HG02852 (cell line): ENCODE measurements around the gene TCF7L1.
"Not testable (repeated sequence)": the region's sequence is repeated elsewhere in the genome, so short reads cannot be mapped to it uniquely, and the experiment has no call there.

Source experiments
- ATAC-seq: cut with Tn5 transposase; IDR thresholded peaks from one replicate; pipeline ENCODE4 v1.9.1; 2021; ENCODE audit warnings: mild to moderate bottlenecking, moderate library complexity; ENCODE audit not compliant: unreplicated experiment

The TCF7L1 gene

GRCh38 chr2:85181134-85181631 is 48.0 kb downstream of the TCF7L1 start:
- ATAC-seq = no peak

- ATAC-seq = no peak
These were observed 48.8 kb downstream of the TCF7L1 start for GRCh38 chr2:85181844-85182456.

GRCh38 chr2:85183076-85183475 is 49.9 kb downstream of the TCF7L1 start:
- ATAC-seq = no peak

DNA sequence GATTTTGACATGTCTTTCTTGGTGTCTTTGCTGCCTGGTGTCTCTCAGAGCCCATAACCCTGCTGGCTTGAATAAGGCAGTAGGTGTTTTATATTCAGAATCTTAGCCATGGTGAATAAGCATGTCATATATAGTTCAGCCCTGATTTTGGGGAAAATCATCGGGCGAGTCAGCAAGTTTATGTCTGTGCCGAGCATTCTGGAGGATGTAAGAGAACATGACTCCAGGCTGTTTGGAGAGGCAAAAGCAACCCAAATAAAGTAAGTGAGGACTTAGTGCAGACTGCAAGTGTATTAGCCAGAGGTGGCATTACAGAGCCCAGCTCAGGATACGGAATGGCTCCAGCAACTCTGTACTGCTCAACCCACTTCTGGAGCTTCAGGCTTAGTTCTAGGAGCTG is 50.3 kb downstream of the TCF7L1 start:
- no peak for ATAC-seq

DNA sequence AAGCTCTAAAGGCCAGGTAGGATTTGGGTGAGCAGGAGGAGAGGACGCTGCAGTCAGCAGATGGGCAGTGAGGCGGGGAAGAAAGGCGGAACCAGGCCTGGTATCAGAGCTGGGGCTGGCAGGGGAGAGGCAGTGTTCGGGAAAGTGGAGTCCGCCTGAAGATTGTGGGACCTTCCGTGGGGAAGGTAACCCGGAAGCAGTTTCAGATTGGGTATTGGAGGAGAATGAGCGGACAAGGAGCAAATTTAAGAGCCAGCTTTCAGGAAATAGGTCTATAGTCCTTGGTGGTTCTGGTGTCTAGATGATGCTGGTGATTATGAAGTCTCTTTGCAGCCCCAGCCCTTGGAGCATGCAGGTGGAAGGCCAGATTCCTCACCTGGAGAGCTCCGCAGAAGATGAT is 51.0 kb downstream of the TCF7L1 start:
- ATAC-seq = no peak

DNA sequence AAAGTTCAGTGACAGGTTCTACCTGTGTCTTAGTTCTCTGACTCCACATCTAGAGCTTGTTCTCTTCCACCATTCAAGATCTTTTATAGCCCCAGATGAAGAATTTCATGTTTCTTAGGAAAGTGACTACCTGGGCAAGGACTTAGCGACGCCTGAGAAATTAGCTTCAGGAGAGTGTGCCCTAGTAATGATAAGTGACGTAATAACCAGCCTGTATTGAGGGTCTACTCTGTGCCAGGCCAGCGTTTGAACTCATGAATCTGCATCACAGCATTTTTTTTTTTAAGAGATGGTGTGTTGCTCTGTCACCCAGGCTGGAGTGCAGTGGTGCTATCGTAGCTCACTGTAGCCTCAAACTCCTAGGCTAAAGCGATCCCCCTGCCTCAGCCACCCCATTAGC is 51.8 kb downstream of the TCF7L1 start:
- ATAC-seq = no peak

DNA sequence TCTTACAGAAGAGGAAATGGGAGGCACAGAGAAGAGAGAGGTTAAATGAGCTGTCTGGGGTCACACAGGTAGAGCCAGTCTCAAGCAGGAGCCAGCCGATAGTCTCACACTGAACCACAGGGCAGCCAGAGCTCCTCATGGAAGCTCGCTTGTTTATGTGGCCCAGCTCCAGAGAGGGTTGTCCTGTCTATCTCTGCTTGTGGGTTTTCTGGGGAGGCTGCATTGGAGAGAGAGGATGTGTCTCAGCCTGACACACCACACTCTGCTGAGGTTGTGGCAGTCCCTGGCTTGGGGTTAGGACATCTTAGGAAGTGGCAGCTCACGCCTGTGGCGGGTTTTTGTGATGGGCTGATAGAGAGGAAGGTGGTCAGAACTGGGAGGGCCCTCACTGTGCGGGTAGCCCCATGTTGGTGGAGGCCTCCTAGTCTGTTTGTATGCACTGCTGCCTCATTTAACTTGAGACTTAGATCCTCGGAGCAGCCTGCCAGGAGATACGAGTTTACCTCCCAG is 52.3 kb downstream of the TCF7L1 start:
- ATAC-seq = no peak

DNA sequence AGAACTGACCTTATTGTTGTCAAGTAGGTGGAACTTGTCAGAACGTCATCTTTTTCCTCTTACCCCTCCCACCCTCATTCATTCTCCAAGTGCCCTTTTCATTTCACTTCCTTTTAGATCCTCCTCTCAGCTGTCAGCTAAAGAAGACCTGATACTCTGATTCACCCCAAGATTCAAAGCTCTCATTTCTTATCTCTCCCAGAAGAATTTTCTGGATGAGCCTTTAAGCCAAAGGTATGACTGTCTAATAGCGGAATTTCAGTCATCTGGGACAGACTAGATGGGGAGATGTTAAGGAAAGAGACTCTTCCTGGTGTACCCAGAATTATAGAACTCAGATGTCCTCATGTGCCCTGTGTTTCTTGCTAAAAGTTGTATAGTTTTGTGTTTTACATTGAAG is 53.9 kb downstream of the TCF7L1 start:
- no peak for ATAC-seq

GRCh38 chr2:85188852-85189251 is 55.7 kb downstream of the TCF7L1 start:
- no peak for ATAC-seq

GRCh38 chr2:85189606-85190270 is 56.5 kb downstream of the TCF7L1 start:
- ATAC-seq = no peak

DNA sequence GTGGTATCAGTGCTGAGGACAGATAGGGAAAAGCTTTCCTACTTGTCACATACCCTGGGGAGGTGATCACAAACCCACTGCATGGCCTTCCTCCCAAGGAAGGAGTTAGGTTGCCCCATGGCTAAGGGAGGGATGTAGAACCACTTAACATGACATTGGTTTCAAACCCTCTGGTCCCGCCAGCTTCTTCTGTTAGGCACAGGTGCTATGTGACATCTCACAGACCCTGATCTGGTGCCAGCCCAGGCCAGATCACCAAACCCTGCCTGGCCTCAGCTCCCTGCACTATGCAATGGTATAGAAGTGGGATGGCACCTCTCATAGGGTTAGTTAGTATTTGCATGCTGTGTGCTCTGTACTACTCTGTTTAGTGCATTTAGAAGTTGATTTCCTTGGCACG is 58.0 kb downstream of the TCF7L1 start:
- ATAC-seq = no peak

GRCh38 chr2:85194780-85195480 is 61.7 kb downstream of the TCF7L1 start:
- ATAC-seq = no peak

DNA sequence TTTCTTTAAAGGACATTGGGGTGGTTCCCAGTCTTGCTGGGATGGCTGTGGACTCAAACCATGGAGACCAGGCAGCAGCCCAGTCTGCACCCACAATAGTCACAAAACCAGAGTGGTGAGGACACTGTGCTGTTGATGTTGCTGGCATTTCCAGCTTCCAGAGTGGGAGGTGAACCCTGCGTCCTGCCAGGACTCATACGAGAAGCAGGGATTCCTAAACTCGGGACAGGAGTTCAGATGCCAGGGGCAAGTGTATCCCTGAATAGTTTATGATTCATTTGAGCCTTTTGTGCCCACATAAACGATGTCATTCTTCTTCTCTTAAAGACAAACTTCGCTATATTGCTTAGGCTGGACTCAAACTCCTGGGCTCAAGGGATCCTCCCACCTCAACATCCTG is 62.8 kb downstream of the TCF7L1 start:
- ATAC-seq = no peak

DNA sequence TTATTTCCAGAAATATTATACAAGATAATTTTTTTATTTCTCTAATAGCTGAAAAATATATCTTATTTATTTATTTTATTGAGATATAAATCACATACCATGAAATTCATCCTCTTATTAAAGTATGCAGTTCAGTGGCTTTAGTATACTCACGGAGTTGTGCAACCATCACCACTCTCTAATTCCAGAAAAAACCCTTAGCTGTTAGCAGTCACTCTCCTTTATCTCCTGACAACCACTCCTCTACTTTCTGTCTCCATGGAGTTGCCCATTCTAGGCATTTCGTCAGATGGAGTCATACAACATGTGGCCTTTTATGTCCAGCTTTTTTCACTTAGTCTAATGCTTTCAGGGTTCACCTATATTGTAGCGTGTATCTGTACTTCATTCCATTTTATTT is 66.5 kb downstream of the TCF7L1 start:
- ATAC-seq = no peak

GRCh38 chr2:85209887-85210286 is 76.7 kb downstream of the TCF7L1 start:
- no peak for ATAC-seq

- ATAC-seq = no peak
These were observed 77.3 kb downstream of the TCF7L1 start for GRCh38 chr2:85210511-85210910.

DNA sequence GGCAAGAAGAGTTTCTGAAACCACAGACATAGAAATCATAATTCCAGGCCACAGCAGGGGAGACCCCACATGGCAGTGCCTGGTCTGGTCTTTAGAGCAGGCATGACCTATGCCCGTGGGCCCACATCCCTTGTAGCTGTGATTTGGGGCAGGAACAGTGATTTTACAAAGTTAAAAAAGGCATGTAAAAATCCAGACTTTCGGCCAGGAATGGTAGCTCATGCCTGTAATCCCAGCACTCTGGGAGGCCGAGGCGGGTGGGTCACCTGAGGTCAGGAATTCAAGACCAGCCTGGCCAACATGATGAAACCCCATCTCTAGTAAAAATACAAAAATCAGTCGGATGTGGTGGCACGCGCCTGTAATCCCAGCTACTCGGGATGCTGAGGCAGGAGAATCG is 78.4 kb downstream of the TCF7L1 start:
- not testable (repeated sequence) for ATAC-seq

DNA sequence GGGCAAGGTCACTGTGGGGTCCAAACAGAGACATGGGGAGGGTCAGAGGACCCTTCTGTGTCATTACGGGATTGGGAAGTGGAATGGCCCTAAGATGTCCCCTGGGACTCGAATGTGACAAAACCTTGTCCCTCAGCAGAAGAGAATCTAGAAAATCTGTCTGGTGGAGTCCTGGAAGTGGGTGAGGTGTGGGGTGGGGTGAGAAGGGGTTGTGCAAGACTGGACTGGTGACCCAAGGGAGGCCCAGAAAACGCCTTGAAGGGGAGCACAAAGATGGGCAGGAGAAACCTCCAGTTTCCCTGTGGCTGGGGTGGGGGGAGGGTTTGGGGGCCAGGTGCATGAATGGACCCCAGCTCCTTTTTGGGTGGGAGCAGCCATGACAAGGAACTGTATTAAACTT is 79.6 kb downstream of the TCF7L1 start:
- no peak for ATAC-seq

DNA sequence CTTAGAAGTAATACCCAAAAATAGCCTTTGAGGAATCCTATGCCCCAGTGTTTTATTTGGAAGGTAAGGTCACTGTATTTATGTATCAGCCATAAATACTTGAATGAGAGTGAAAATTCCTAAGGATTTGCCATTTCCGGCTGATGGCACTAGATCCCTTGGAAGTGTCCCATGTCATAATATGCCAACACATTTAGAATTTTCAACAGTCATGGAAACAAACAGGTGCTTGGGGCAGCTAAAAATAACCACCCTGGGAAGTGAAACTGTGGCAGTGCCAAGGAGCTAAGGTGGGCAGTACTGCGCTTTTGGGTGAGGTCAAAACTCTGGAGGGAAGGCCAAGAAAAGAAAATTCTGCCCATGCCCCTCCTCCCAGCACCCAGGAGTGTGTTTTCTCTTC is 80.2 kb downstream of the TCF7L1 start:
- no peak for ATAC-seq

DNA sequence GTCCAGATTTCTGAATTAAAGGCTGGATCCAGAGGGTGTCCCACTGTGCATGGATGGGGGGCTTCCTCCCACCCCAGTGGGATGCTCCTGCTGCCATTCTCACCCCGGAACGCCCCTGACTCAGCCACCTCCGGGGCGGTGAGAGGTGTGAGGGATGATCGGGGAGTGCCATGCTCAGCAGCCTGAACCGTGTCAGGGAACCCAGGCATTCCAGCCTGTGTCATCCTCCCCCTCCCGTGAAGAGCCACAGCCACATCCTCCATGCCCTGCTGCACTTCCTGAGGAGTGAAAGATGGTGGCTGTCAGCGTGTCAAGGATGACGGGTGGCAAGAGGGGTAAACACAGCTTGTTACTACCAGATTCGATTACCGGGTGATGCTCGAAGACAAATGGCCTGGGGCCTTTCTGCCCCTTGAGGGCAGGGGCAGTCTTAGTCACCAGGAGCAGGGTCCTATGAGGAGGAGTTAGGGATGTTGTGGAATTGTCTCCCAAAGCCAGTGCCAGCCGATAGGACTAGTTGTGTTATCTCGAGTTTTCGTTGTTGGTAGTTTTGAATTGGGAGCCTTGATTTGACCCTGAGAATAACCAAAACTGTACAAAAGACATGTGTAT is 80.8 kb downstream of the TCF7L1 start:
- no peak for ATAC-seq

DNA sequence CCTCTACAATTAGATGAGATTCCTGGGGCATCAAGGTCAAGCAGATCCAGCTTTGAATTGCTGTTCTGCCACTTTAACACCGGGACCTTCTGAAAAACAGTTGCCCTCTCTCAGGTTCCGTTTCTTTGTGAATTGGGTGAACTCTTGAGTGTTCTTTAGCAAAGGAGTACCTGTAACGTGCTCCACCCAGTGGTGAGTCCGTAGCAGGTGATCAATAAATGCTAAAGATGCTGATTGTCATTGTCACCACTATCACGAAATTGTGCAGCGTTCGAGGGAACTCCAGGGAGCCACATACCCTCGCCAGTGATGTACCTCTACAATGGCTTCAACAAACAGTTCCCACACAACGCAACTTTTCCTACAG is 81.9 kb downstream of the TCF7L1 start:
- ATAC-seq = no peak
